Erythroblast (primary cell): ENCODE data around the gene TDP1.
"Not testable (repeated sequence)": the region's sequence is repeated elsewhere in the genome, so short reads cannot be mapped to it uniquely, and the experiment has no call there.

Source experiments
- DNase-seq, 2 experiments: peaks; one replicate each; lab custom pipeline; 2025; lab: John Stamatoyannopoulos, UW
- GATA1 ChIP-seq: IDR thresholded peaks from 2 replicates; pipeline ENCODE4 v1.6.1; 2011; ENCODE audit warnings: low read depth, mild to moderate bottlenecking, control low read depth, low read length, moderate library complexity
- POLR2A ChIP-seq: IDR thresholded peaks from 2 replicates; pipeline ENCODE4 v1.6.1; 2011; ENCODE audit warnings: mild to moderate bottlenecking, low read length

The TDP1 gene

GRCh38 chr14:89990623-89991275 is 35.0 kb downstream of the TDP1 start:
- TF ChIP-seq GATA1 (no peak), POLR2A (no peak)

GRCh38 chr14:89992273-89992672 is 36.5 kb downstream of the TDP1 start:
- DNase-seq, result no peak
- TF ChIP-seq GATA1, result no peak

More at GRCh38 chr14:89990623-89991275, 35.0 kb downstream of the TDP1 start:
- no peak for DNase-seq

- TF ChIP-seq GATA1 (no peak), POLR2A (no peak)
- no peak for DNase-seq
Measured at GRCh38 chr14:89996963-89997362, 41.2 kb downstream of the TDP1 start.

- TF ChIP-seq GATA1, result no peak
- TF ChIP-seq POLR2A, result no peak
- DNase-seq, result no peak
Measured at GRCh38 chr14:90000935-90001334, 45.2 kb downstream of the TDP1 start.

GRCh38 chr14:90003526-90004307 is 48.0 kb downstream of the TDP1 start:
- TF ChIP-seq POLR2A (no peak), GATA1 (no peak)
- no peak for DNase-seq

GRCh38 chr14:90005441-90005840 is 49.7 kb downstream of the TDP1 start:
- peak in 1 of 2 experiments; percentile 10 for DNase-seq
- TF ChIP-seq POLR2A, result no peak
- no peak for TF ChIP-seq GATA1

- DNase-seq, result peak; percentile 62 to 91
- no peak for TF ChIP-seq GATA1
- no peak for TF ChIP-seq POLR2A
Measured at GRCh38 chr14:90005939-90006530, 50.3 kb downstream of the TDP1 start.

- no peak for DNase-seq
- TF ChIP-seq POLR2A (no peak), GATA1 (no peak)
Measured at GRCh38 chr14:90017371-90017770, 61.6 kb downstream of the TDP1 start.

GRCh38 chr14:90019824-90020523 is 64.2 kb downstream of the TDP1 start:
- TF ChIP-seq GATA1 (no peak), POLR2A (no peak)
- no peak for DNase-seq

GRCh38 chr14:90023176-90023896 is 67.6 kb downstream of the TDP1 start:
- TF ChIP-seq GATA1 (no peak), POLR2A (no peak)
- no peak for DNase-seq

GRCh38 chr14:90024910-90025309 is 69.2 kb downstream of the TDP1 start:
- TF ChIP-seq POLR2A (no peak), GATA1 (no peak)
- no peak for DNase-seq

GRCh38 chr14:90026608-90027007 is 70.9 kb downstream of the TDP1 start:
- DNase-seq, result not testable (repeated sequence)

- no peak for DNase-seq
- TF ChIP-seq GATA1 (no peak), POLR2A (no peak)
Measured at GRCh38 chr14:90027842-90028241, 72.1 kb downstream of the TDP1 start.
